D341Med (cell line): ENCODE data around the gene SLC1A3.

Experiments used
- DNase-seq: peaks from one replicate; pipeline ENCODE4 v3.0.0; 2012; ENCODE audit warnings: low spot score

The SLC1A3 gene

GRCh38 chr5:36658038-36658756 lies 51.8 kb downstream of the SLC1A3 start:
- no peak for DNase-seq

- no peak for DNase-seq
Observed at GRCh38 chr5:36659411-36659810, 53.0 kb downstream of the SLC1A3 start.

GRCh38 chr5:36660397-36661049 lies 54.1 kb downstream of the SLC1A3 start:
- DNase-seq, result no peak

GRCh38 chr5:36661456-36662220 lies 55.2 kb downstream of the SLC1A3 start:
- no peak for DNase-seq

- no peak for DNase-seq
Observed at GRCh38 chr5:36662291-36662851, 56.0 kb downstream of the SLC1A3 start.

- no peak for DNase-seq
Observed at GRCh38 chr5:36664766-36665165, 58.4 kb downstream of the SLC1A3 start.

GRCh38 chr5:36665628-36666027 lies 59.2 kb downstream of the SLC1A3 start:
- no peak for DNase-seq

- DNase-seq, result no peak
Observed at GRCh38 chr5:36666274-36666673, 59.9 kb downstream of the SLC1A3 start.

GRCh38 chr5:36666986-36667385 lies 60.6 kb downstream of the SLC1A3 start:
- no peak for DNase-seq

GRCh38 chr5:36667824-36668223 lies 61.4 kb downstream of the SLC1A3 start:
- no peak for DNase-seq

GRCh38 chr5:36669015-36669651 lies 62.7 kb downstream of the SLC1A3 start:
- DNase-seq, result no peak

GRCh38 chr5:36670548-36670947 lies 64.1 kb downstream of the SLC1A3 start:
- DNase-seq, result no peak

- no peak for DNase-seq
Observed at GRCh38 chr5:36675282-36675681, 68.9 kb downstream of the SLC1A3 start.

GRCh38 chr5:36679221-36679989 lies 73.0 kb downstream of the SLC1A3 start:
- no peak for DNase-seq

- no peak for DNase-seq
Observed at GRCh38 chr5:36680066-36680465, 73.7 kb downstream of the SLC1A3 start.

GRCh38 chr5:36681711-36682110 lies 75.3 kb downstream of the SLC1A3 start:
- no peak for DNase-seq

GRCh38 chr5:36682499-36682898 lies 76.1 kb downstream of the SLC1A3 start:
- DNase-seq, result no peak

- DNase-seq, result no peak
Observed at GRCh38 chr5:36683821-36684434, 77.5 kb downstream of the SLC1A3 start.

- DNase-seq, result no peak
Observed at GRCh38 chr5:36685631-36686288, 79.4 kb downstream of the SLC1A3 start.

GRCh38 chr5:36686881-36687280 lies 80.5 kb downstream of the SLC1A3 start:
- DNase-seq, result no peak
